Astrocyte (in vitro differentiated cells and primary cell): ENCODE results near the gene PIP4K2C.

ENCODE experiments used
- CTCF ChIP-seq: IDR thresholded peaks from 2 replicates; pipeline ENCODE4 v1.5.1; 2011; ENCODE audit warnings: low read depth, mild to moderate bottlenecking, inconsistent platforms, low read length, moderate library complexity; ENCODE audit not compliant: insufficient read depth
- EZH2 ChIP-seq: IDR thresholded peaks from 2 replicates; pipeline ENCODE4 v1.6.1; 2012; ENCODE audit warnings: mild to moderate bottlenecking, low read length, inconsistent platforms; ENCODE audit not compliant: insufficient read depth

GRCh38 chr12:57607958-57608663, 17.1 kb downstream of the PIP4K2C start:
- no peak for TF ChIP-seq EZH2
- no peak for TF ChIP-seq CTCF
